ENCODE results near the gene LIN54. TPM values are rescaled to one million over a fixed set of nuclear protein-coding genes. Genes with fewer than 3 reads are reported as not detected.
A peak's percentile ranks its signal among the peaks of the same experiment; 100 is the strongest.

The LIN54 gene
- total and polyA plus RNA-seq, 9 of the 15 experiments (the other 6 are each of a cell fraction or from before 2014, with no cell fraction given): 2.2 to 22.5 (median 15.8) TPM

- ChIA-PET CTCF (ENCODE audit: low intra/inter-chr PET ratio) (no interaction called here), POLR2A (interaction anchor here (0.6 to 3.1 kb wide), 20 partner anchors 7 to 159 kb away, joined by 3 to 39 read pairs (median 4); partner anchors contain the start of genes LIN54 and SEC31A)
- TSS peak; percentile 74 for BruUV-seq (replicated peaks)
- Histone ChIP-seq H3K27me3 (ENCODE audit: control insufficient read depth in 2 of 2, insufficient read depth in 2 of 2, low read length in 2 of 2) (no peaks in the 10 kb centered on the region), H3K4me1 (replicated peaks in 1 of 2; ENCODE audit: control insufficient read depth in 2 of 2, insufficient read depth in 2 of 2, low read length in 2 of 2) (peaks cover 5 to 14% of the 10 kb centered on the region in 2 experiments; a peak in 4 of 5 replicates), H3K9me3 (replicated peaks; ENCODE audit: control insufficient read depth, insufficient read depth, low read depth, low read length) (no peaks in the 10 kb centered on the region), H3K9ac (ENCODE audit: insufficient read depth in 1 of 2, low read depth in 2 of 2, low read length in 2 of 2) (peak overlapping the region; percentile 86 to 99), H3K79me2 (ENCODE audit: control insufficient read depth, insufficient read depth, low read length) (peaks cover 64% of the 10 kb centered on the region), H3K4me2 (ENCODE audit: insufficient read depth, low read length) (peak overlapping the region; percentile 100), H2AFZ (ENCODE audit: low read depth, low read length) (peak overlapping the region; percentile 92), H3K9me1 (ENCODE audit: control insufficient read depth, insufficient read depth, low read length) (no peaks in the 10 kb centered on the region), H3K4me3 (peak overlapping the region; percentile 75), H3K36me3 (ENCODE audit: control insufficient read depth, insufficient read depth, low read length) (peaks cover 29% of the 10 kb centered on the region), H4K20me1 (replicated peaks; ENCODE audit: control insufficient read depth, insufficient read depth, low read length) (peaks cover 7% of the 10 kb centered on the region; the same call in 1 of the 2 replicates), H3K27ac (ENCODE audit: extremely low read depth, low read depth, low read length) (peak overlapping the region; percentile 100)
- 0% methylated on average over 8 of the region's 8 CpGs for WGBS (ENCODE audit: insufficient coverage, low coverage, missing lambda C conversion rate)
- intact Hi-C loops (cut with micrococcal nuclease): loop anchor here (2.0 to 5.0 kb wide), 4 partner anchors 112 to 529 kb away; partner anchors contain the start of genes COPS4, COQ2 and HNRNPD
- DNase-seq (ENCODE audit: extremely low read depth in 1 of 4, low spot score in 3 of 4) (peak in 1 of 4 experiments; percentile 17), FAIRE-seq (no peak), ATAC-seq (no peak)
- in situ Hi-C loops (cut with MboI): no loop called here
- TF ChIP-seq, protein P1, sequence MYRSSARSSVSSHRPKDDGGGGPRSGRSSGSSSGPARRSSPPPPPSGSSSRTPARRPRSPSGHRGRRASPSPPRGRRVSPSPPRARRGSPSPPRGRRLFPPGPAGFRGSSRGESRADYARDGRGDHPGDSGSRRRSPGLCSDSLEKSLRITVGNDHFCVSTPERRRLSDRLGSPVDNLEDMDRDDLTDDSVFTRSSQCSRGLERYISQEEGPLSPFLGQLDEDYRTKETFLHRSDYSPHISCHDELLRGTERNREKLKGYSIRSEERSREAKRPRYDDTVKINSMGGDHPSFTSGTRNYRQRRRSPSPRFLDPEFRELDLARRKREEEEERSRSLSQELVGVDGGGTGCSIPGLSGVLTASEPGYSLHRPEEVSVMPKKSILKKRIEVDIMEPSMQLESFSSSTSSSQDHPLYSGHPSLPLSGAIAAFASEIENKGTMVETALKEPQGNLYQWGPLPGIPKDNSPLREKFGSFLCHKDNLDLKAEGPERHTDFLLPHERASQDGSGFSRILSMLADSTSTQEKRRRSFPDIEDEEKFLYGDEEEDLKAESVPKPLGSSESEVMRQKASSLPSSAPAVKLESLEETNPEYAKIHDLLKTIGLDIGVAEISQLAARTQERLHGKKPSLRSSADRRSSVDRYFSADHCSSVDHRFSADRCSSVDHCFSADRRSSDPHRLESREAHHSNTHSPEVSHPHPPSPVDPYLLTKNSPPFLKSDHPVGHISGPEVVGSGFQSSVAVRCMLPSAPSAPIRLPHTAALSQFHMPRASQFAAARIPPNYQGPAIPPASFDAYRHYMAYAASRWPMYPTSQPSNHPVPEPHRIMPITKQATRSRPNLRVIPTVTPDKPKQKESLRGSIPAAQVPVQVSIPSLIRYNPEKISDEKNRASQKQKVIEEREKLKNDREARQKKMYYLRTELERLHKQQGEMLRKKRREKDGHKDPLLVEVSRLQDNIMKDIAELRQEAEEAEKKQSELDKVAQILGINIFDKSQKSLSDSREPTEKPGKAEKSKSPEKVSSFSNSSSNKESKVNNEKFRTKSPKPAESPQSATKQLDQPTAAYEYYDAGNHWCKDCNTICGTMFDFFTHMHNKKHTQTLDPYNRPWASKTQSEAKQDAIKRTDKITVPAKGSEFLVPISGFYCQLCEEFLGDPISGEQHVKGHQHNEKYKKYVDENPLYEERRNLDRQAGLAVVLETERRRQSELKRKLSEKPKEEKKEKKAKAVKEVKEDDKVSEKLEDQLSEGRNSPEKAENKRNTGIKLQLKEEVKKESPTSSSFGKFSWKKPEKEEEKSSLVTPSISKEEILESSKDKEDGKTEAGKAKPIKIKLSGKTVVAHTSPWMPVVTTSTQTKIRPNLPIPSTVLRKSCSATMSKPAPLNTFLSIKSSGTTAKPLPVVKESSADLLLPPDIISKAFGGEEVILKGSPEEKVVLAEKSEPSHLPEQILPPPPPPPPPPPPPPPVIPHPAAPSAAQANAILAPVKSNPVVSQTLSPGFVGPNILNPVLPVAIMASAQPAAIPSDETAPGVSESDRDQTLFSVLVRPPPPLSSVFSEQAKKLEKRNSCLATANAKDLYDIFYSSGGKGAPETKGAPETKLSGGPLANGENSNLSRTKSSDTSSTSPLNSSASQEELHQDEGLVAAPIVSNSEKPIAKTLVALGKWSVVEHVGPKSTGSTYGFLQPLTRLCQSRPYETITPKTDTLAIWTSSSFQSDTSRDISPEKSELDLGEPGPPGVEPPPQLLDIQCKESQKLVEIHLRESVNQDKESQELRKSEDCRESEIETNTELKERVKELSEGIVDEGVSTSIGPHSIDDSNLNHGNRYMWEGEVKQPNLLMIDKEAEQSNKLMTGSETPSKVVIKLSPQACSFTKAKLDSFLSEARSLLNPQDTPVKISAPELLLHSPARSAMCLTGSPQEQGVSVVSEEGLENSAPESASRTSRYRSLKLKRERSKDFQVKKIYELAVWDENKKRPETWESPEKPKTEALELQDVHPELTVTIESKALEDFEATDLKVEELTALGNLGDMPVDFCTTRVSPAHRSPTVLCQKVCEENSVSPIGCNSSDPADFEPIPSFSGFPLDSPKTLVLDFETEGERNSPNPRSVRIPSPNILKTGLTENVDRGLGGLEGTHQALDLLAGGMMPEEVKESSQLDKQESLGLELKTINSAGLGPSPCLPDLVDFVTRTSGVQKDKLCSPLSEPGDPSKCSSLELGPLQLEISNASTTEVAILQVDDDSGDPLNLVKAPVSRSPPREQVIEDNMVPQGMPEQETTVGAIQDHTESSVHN (IDR thresholded peaks at IDR 0.05; ENCODE audit: borderline replicate concordance in 1 of 2, low read depth in 1 of 2): 0 out of 4 replicates have a peak, but pooled peaks of 1 of the 2 experiments have one; percentile 38
- TF ChIP-seq CHD1 (IDR thresholded peaks at IDR 0.05; ENCODE audit: low read length): peak; percentile 91
- TF ChIP-seq AFF1 (IDR thresholded peaks at IDR 0.05; ENCODE audit: low read depth in 1 of 2, partially characterized antibody in 2 of 2): peak; percentile 31 to 72
- TF ChIP-seq CEBPG (CRISPR knock-in tag; IDR thresholded peaks at IDR 0.05): no peak
- TF ChIP-seq CEBPG (tag; conservative IDR thresholded peaks at IDR 0.05 in 1 of 2, IDR thresholded peaks at IDR 0.05 in 1 of 2): no peak
- TF ChIP-seq, protein P2, sequence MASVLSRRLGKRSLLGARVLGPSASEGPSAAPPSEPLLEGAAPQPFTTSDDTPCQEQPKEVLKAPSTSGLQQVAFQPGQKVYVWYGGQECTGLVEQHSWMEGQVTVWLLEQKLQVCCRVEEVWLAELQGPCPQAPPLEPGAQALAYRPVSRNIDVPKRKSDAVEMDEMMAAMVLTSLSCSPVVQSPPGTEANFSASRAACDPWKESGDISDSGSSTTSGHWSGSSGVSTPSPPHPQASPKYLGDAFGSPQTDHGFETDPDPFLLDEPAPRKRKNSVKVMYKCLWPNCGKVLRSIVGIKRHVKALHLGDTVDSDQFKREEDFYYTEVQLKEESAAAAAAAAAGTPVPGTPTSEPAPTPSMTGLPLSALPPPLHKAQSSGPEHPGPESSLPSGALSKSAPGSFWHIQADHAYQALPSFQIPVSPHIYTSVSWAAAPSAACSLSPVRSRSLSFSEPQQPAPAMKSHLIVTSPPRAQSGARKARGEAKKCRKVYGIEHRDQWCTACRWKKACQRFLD (CRISPR knock-in tag; IDR thresholded peaks at IDR 0.05): peak; percentile 16; the same call in 1 of the 2 replicates
These were observed 109.4 kb downstream of the LIN54 start for GRCh38 chr4:82901183-82901718.
